ENCODE results near the gene GALNT2. TPM values are rescaled to one million over a fixed set of nuclear protein-coding genes. Genes with fewer than 3 reads are reported as not detected.
A peak's percentile ranks its signal among the peaks of the same experiment; 100 is the strongest.

GALNT2 gene
- total RNA-seq, 1 donor from 2014 or later = 36.0 TPM

- Histone ChIP-seq H3K9me3 (ENCODE audit: control insufficient read depth in 3 of 3, low read length in 3 of 3) (no peaks in the 10 kb centered on the region), H3K27me3 (ENCODE audit: control insufficient read depth in 3 of 3, insufficient read depth in 3 of 3, low read length in 3 of 3) (no peaks in the 10 kb centered on the region), H3K4me1 (ENCODE audit: control insufficient read depth in 3 of 3, insufficient read depth in 3 of 3, low read length in 3 of 3) (peaks cover 4 to 6% (median 5%) of the 10 kb centered on the region in 3 donors), H3K36me3 (ENCODE audit: control insufficient read depth in 3 of 3, insufficient read depth in 3 of 3, low read length in 3 of 3) (peaks cover 20 to 35% (median 28%) of the 10 kb centered on the region in 3 donors), H3K27ac (ENCODE audit: low read depth, low read length) (no peak overlapping the region), H3K4me3 (ENCODE audit: low read length in 3 of 3) (no peak overlapping the region), H3K9ac (ENCODE audit: low read depth in 1 of 3, low read length in 3 of 3) (no peak overlapping the region)
These were observed 188.1 kb downstream of the GALNT2 start for GRCh38 chr1:230255116-230255515.

- Histone ChIP-seq H3K4me3 (ENCODE audit: low read length in 3 of 3) (no peak overlapping the region), H3K4me1 (ENCODE audit: control insufficient read depth in 3 of 3, insufficient read depth in 3 of 3, low read length in 3 of 3) (peaks cover 4 to 6% (median 5%) of the 10 kb centered on the region in 3 donors), H3K27me3 (ENCODE audit: control insufficient read depth in 3 of 3, insufficient read depth in 3 of 3, low read length in 3 of 3) (no peaks in the 10 kb centered on the region), H3K9me3 (ENCODE audit: control insufficient read depth in 3 of 3, low read length in 3 of 3) (no peaks in the 10 kb centered on the region), H3K36me3 (ENCODE audit: control insufficient read depth in 3 of 3, insufficient read depth in 3 of 3, low read length in 3 of 3) (peaks cover 18 to 28% (median 24%) of the 10 kb centered on the region in 3 donors), H3K9ac (ENCODE audit: low read depth in 1 of 3, low read length in 3 of 3) (peak overlapping the region in 1 of 3 donors; percentile 12), H3K27ac (ENCODE audit: low read depth, low read length) (no peak overlapping the region)
These were observed 189.0 kb downstream of the GALNT2 start for GRCh38 chr1:230255991-230256390.

- peaks cover 18 to 23% (median 20%) of the 10 kb centered on the region in 3 donors for H3K36me3 ChIP-seq (ENCODE audit: control insufficient read depth in 3 of 3, insufficient read depth in 3 of 3, low read length in 3 of 3)
- H3K27ac ChIP-seq (ENCODE audit: low read depth, low read length) = no peak overlapping the region
- H3K4me1 ChIP-seq (ENCODE audit: control insufficient read depth in 3 of 3, insufficient read depth in 3 of 3, low read length in 3 of 3) = peaks cover 4 to 6% (median 5%) of the 10 kb centered on the region in 3 donors
- no peak overlapping the region for H3K4me3 ChIP-seq (ENCODE audit: low read length in 3 of 3)
- H3K9ac ChIP-seq (ENCODE audit: low read depth in 1 of 3, low read length in 3 of 3) = peak overlapping the region in 1 of 3 donors; percentile 28
- no peaks in the 10 kb centered on the region for H3K27me3 ChIP-seq (ENCODE audit: control insufficient read depth in 3 of 3, insufficient read depth in 3 of 3, low read length in 3 of 3)
- H3K9me3 ChIP-seq (ENCODE audit: control insufficient read depth in 3 of 3, low read length in 3 of 3) = no peaks in the 10 kb centered on the region
These were observed 189.9 kb downstream of the GALNT2 start for GRCh38 chr1:230256896-230257295.

DNA sequence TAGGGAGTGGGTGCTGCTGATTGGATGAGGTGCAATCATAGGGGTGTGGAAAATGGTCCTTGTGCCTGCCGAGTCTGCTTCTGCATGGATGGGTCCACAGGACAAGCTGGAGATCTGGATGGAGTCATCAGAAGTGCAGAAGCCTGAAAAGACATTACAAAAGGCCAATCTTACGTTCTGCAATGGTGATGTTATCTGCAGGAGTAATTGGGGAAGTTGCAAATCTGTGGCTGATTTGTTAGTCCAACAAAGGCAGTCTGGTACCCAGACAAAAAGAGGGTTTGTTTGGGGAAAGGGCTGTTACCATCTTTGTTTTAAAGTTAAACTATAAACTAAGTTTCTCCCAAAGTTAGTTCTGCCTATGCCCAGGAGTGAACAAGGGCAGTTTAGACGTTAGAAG lies 192.6 kb downstream of the GALNT2 start:
- Histone ChIP-seq H3K27ac (ENCODE audit: low read depth, low read length) (no peak overlapping the region), H3K9me3 (ENCODE audit: control insufficient read depth in 3 of 3, low read length in 3 of 3) (no peaks in the 10 kb centered on the region), H3K4me3 (ENCODE audit: low read length in 3 of 3) (no peak overlapping the region), H3K4me1 (ENCODE audit: control insufficient read depth in 3 of 3, insufficient read depth in 3 of 3, low read length in 3 of 3) (peaks cover 4 to 6% (median 5%) of the 10 kb centered on the region in 3 donors), H3K27me3 (ENCODE audit: control insufficient read depth in 3 of 3, insufficient read depth in 3 of 3, low read length in 3 of 3) (no peaks in the 10 kb centered on the region), H3K36me3 (ENCODE audit: control insufficient read depth in 3 of 3, insufficient read depth in 3 of 3, low read length in 3 of 3) (peaks cover 32 to 48% (median 37%) of the 10 kb centered on the region in 3 donors), H3K9ac (ENCODE audit: low read depth in 1 of 3, low read length in 3 of 3) (no peak overlapping the region)

DNA sequence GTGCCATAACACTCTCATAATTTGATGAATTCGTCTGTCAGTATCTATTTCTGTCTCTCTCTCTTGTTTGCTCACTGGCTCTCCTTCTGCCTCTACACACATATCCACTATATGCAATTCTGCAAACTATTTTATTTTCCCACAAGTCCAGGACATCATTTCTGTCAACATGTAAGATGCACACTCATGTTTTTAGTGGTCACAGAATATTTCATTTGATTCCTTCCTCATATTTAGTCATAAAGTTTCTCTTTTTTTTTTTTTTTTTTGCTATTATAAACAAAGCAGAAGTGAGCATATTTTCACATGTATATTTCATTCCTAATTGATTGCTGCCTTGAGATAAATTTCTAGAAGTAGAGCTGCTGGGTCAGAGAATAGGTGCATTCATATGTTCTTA lies 193.8 kb downstream of the GALNT2 start:
- H3K36me3 ChIP-seq (ENCODE audit: control insufficient read depth in 3 of 3, insufficient read depth in 3 of 3, low read length in 3 of 3) = peaks cover 29 to 45% (median 37%) of the 10 kb centered on the region in 3 donors
- H3K4me1 ChIP-seq (ENCODE audit: control insufficient read depth in 3 of 3, insufficient read depth in 3 of 3, low read length in 3 of 3) = peaks cover 10 to 16% (median 10%) of the 10 kb centered on the region in 3 donors
- no peak overlapping the region for H3K4me3 ChIP-seq (ENCODE audit: low read length in 3 of 3)
- H3K27ac ChIP-seq (ENCODE audit: low read depth, low read length) = no peak overlapping the region
- no peak overlapping the region for H3K9ac ChIP-seq (ENCODE audit: low read depth in 1 of 3, low read length in 3 of 3)
- H3K9me3 ChIP-seq (ENCODE audit: control insufficient read depth in 3 of 3, low read length in 3 of 3) = no peaks in the 10 kb centered on the region
- H3K27me3 ChIP-seq (ENCODE audit: control insufficient read depth in 3 of 3, insufficient read depth in 3 of 3, low read length in 3 of 3) = no peaks in the 10 kb centered on the region

DNA sequence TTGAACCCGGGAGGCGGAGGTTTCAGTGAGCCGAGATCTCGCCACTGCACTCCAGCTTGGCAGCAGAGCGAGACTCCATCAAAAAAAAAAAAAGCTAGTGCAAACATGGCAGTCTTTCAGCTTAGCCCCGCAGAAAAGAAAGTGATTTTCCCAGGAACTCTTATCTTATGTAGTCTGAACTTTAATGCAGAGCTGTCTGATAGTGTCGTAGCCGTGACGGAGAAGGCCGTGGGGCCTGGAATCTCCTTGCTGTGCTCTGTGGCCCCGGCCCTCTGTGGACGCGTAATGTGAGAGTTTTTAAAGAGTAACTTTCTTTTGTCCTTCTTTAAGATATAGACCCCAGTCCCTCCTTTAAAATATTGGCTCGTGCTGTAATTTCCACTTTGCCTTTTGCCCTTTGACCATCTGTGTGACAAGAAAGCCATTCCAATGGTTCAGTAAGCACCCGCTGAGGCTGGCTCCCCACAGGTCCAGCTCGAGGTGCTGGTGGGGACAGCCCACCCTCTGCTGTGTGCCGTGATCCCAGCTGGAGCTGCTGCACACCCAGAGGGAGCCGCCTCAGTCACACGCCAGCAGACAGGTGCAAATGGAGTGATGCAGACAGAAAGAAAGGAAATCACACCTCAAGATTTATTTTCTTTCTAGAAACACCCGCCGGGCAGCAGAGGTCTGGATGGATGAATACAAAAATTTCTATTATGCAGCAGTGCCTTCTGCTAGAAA lies 195.1 kb downstream of the GALNT2 start:
- H3K27ac ChIP-seq (ENCODE audit: low read depth, low read length) = no peak overlapping the region
- H3K4me3 ChIP-seq (ENCODE audit: low read length in 3 of 3) = no peak overlapping the region
- H3K9me3 ChIP-seq (ENCODE audit: control insufficient read depth in 3 of 3, low read length in 3 of 3) = no peaks in the 10 kb centered on the region
- no peak overlapping the region for H3K9ac ChIP-seq (ENCODE audit: low read depth in 1 of 3, low read length in 3 of 3)
- H3K36me3 ChIP-seq (ENCODE audit: control insufficient read depth in 3 of 3, insufficient read depth in 3 of 3, low read length in 3 of 3) = peaks cover 33 to 49% (median 40%) of the 10 kb centered on the region in 3 donors
- no peaks in the 10 kb centered on the region for H3K27me3 ChIP-seq (ENCODE audit: control insufficient read depth in 3 of 3, insufficient read depth in 3 of 3, low read length in 3 of 3)
- peaks cover 9 to 22% (median 16%) of the 10 kb centered on the region in 3 donors for H3K4me1 ChIP-seq (ENCODE audit: control insufficient read depth in 3 of 3, insufficient read depth in 3 of 3, low read length in 3 of 3)

- Histone ChIP-seq H3K9me3 (ENCODE audit: control insufficient read depth in 3 of 3, low read length in 3 of 3) (no peaks in the 10 kb centered on the region), H3K4me1 (ENCODE audit: control insufficient read depth in 3 of 3, insufficient read depth in 3 of 3, low read length in 3 of 3) (peaks cover 9 to 26% (median 17%) of the 10 kb centered on the region in 3 donors), H3K9ac (ENCODE audit: low read depth in 1 of 3, low read length in 3 of 3) (no peak overlapping the region), H3K4me3 (ENCODE audit: low read length in 3 of 3) (no peak overlapping the region), H3K27me3 (ENCODE audit: control insufficient read depth in 3 of 3, insufficient read depth in 3 of 3, low read length in 3 of 3) (no peaks in the 10 kb centered on the region), H3K27ac (ENCODE audit: low read depth, low read length) (no peak overlapping the region), H3K36me3 (ENCODE audit: control insufficient read depth in 3 of 3, insufficient read depth in 3 of 3, low read length in 3 of 3) (peaks cover 31 to 45% (median 42%) of the 10 kb centered on the region in 3 donors)
These were observed 196.0 kb downstream of the GALNT2 start for GRCh38 chr1:230262867-230263567.

- no peaks in the 10 kb centered on the region for H3K27me3 ChIP-seq (ENCODE audit: control insufficient read depth in 3 of 3, insufficient read depth in 3 of 3, low read length in 3 of 3)
- H3K9me3 ChIP-seq (ENCODE audit: control insufficient read depth in 3 of 3, low read length in 3 of 3) = no peaks in the 10 kb centered on the region
- peaks cover 31 to 45% (median 42%) of the 10 kb centered on the region in 3 donors for H3K36me3 ChIP-seq (ENCODE audit: control insufficient read depth in 3 of 3, insufficient read depth in 3 of 3, low read length in 3 of 3)
- no peak overlapping the region for H3K27ac ChIP-seq (ENCODE audit: low read depth, low read length)
- H3K4me1 ChIP-seq (ENCODE audit: control insufficient read depth in 3 of 3, insufficient read depth in 3 of 3, low read length in 3 of 3) = peaks cover 12 to 33% (median 24%) of the 10 kb centered on the region in 3 donors
- H3K9ac ChIP-seq (ENCODE audit: low read depth in 1 of 3, low read length in 3 of 3) = no peak overlapping the region
- no peak overlapping the region for H3K4me3 ChIP-seq (ENCODE audit: low read length in 3 of 3)
These were observed 196.6 kb downstream of the GALNT2 start for GRCh38 chr1:230263568-230264195.

DNA sequence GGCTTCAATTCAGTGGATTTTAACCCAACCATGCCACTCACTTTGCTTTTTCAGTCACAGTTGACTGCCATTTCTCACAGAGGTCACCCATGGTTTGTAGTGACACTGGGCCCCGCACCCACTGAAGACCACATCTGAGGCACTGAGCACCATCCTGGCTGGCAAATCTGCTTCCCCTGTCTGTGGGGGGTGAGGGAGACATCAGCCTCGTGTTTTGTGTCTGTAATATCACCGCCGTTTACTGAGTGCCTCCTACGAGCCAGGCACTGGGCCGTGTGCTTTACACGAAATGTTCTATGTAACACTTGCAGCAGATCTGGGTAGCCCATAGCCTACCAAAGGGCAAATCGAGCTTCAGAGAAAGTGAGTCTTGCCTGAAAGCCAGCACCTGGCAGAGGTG lies 197.3 kb downstream of the GALNT2 start:
- peaks cover 31 to 45% (median 42%) of the 10 kb centered on the region in 3 donors for H3K36me3 ChIP-seq (ENCODE audit: control insufficient read depth in 3 of 3, insufficient read depth in 3 of 3, low read length in 3 of 3)
- no peaks in the 10 kb centered on the region for H3K9me3 ChIP-seq (ENCODE audit: control insufficient read depth in 3 of 3, low read length in 3 of 3)
- H3K27me3 ChIP-seq (ENCODE audit: control insufficient read depth in 3 of 3, insufficient read depth in 3 of 3, low read length in 3 of 3) = no peaks in the 10 kb centered on the region

More for the DNA sequence above, 197.3 kb downstream of the GALNT2 start:
- Histone ChIP-seq H3K4me3 (ENCODE audit: low read length in 3 of 3) (no peak overlapping the region), H3K27ac (ENCODE audit: low read depth, low read length) (no peak overlapping the region), H3K9ac (ENCODE audit: low read depth in 1 of 3, low read length in 3 of 3) (no peak overlapping the region), H3K4me1 (ENCODE audit: control insufficient read depth in 3 of 3, insufficient read depth in 3 of 3, low read length in 3 of 3) (peaks cover 15 to 35% (median 26%) of the 10 kb centered on the region in 3 donors)

Data from skeletal muscle tissue (tissue), 4 donors.